K562 (cell line): ENCODE data around the gene CNNM4. TPM values are rescaled to one million over a fixed set of nuclear protein-coding genes. Genes with fewer than 3 reads are reported as not detected.

Source experiments
- ARID2 ChIP-seq: fragments of 450-650 bp; IDR thresholded peaks from 2 replicates; pipeline ENCODE4 v1.6.1; 2017; ENCODE audit warnings: antibody characterized with exemption, mild to moderate bottlenecking
- EP300 ChIP-seq: IDR thresholded peaks from 2 replicates; pipeline ENCODE4 v1.6.1; 2012; ENCODE audit warnings: low read length, improper control_type of control experiment
- FOS ChIP-seq: IDR thresholded peaks from 3 replicates; pipeline ENCODE4 v1.6.1; 2011; ENCODE audit not compliant: insufficient read length; ENCODE audit errors: extremely low read depth
- ILF3 ChIP-seq: fragments of 450-650 bp; IDR thresholded peaks from 2 replicates; pipeline ENCODE4 v1.6.1; 2018; ENCODE audit warnings: antibody characterized with exemption, mild to moderate bottlenecking, moderate library complexity, borderline replicate concordance
- KHSRP ChIP-seq: fragments of 450-650 bp; IDR thresholded peaks from 2 replicates; pipeline ENCODE4 v1.6.1; 2017
- RAD21 ChIP-seq, 2 experiments: fragments of 250-450 bp in 1 of 2; fragments of 450-650 bp in 1 of 2; sonication (Bioruptor Pico) in 1 of 2; formaldehyde crosslinking in 1 of 2; IDR thresholded peaks in 1 of 2; conservative IDR thresholded peaks in 1 of 2; 2 replicates each; pipeline versions ENCODE4 v1.4.0 to v1.8.0; 2020 to 2022; ENCODE audit warnings: mild to moderate bottlenecking in 2 of 2, moderate library complexity in 1 of 2
- SNIP1 ChIP-seq: fragments of 450-650 bp; IDR thresholded peaks from 2 replicates; pipeline ENCODE4 v1.7.1; 2017; ENCODE audit warnings: low read depth, mild to moderate bottlenecking
- YY1 ChIP-seq, 3 experiments: IDR thresholded peaks; 2 replicates each; pipeline ENCODE4 v1.6.1; 2011; ENCODE audit warnings: low read length in 2 of 3, mild to moderate bottlenecking in 2 of 3, moderate library complexity in 2 of 3, borderline replicate concordance in 1 of 3, control low read depth in 1 of 3, low read depth in 1 of 3; ENCODE audit not compliant: insufficient read depth in 3 of 3, insufficient replicate concordance in 2 of 3, control insufficient read depth in 1 of 3, insufficient read length in 1 of 3; ENCODE audit errors: extremely low read depth in 1 of 3
- ZBTB49 ChIP-seq: sonication (generic); formaldehyde crosslinking; IDR thresholded peaks from 2 replicates; pipeline ENCODE4 v1.8.0; 2022; ENCODE audit warnings: missing genetic modification reagents, mild to moderate bottlenecking, borderline replicate concordance
- ZBTB5 ChIP-seq: fragments of 450-650 bp; IDR thresholded peaks from 2 replicates; pipeline ENCODE4 v1.6.1; 2017; ENCODE audit warnings: antibody characterized with exemption
- ZKSCAN8 ChIP-seq: fragments of 200-800 bp; sonication (Bioruptor generic); IDR thresholded peaks from 2 replicates; pipeline ENCODE4 v1.6.1; 2016; ENCODE audit warnings: missing genetic modification characterization, missing compliant biosample characterization
- ZNF395 ChIP-seq: fragments of 200-800 bp; sonication (Bioruptor generic); IDR thresholded peaks from 2 replicates; pipeline ENCODE4 v1.6.1; 2017; ENCODE audit warnings: missing genetic modification characterization, missing compliant biosample characterization
- ZNF444 ChIP-seq: fragments of 250-450 bp; sonication (Bioruptor Pico); IDR thresholded peaks from 2 replicates; pipeline ENCODE4 v1.4.0; 2020; ENCODE audit warnings: mild to moderate bottlenecking, moderate library complexity
- ZNF696 ChIP-seq: fragments of 250-450 bp; sonication (Bioruptor Pico); conservative IDR thresholded peaks from 2 replicates; pipeline ENCODE4 v1.4.0; 2020; ENCODE audit warnings: mild to moderate bottlenecking, moderate library complexity
- polyA plus RNA-seq, 8 experiments: library from polyadenylated mRNA; depleted of rRNA in 4 of 8; stranded (reverse) in 5 of 8; unstranded in 3 of 8; fragments of >200 nt; fragmentation: Nextera tagmentation in 2 of 8; fragmentation: Illumina TruSeq in 1 of 8; extraction: Ambion mirVana in 2 of 8; extraction: Trizol in 1 of 8; gene quantifications; 2 replicates each; pipeline versions ENCODE4 v1.2.1 to v1.2.3, GENCODE V29; 2011 to 2014; ENCODE audit warnings: inconsistent platforms in 1 of 8, missing spikeins in 1 of 8
- total RNA-seq, 7 experiments: library from RNA; depleted of rRNA in 6 of 7; stranded (reverse); fragments of >200 nt in 6 of 7; fragmentation: Illumina TruSeq in 2 of 7; extraction: Trizol in 2 of 7; gene quantifications; 2 replicates each; pipeline versions ENCODE4 v1.2.1 to v1.2.3, GENCODE V29; 2011 to 2021; ENCODE audit warnings: low replicate concordance in 1 of 7
- TF ChIP-seq, protein P1 (sequence below): fragments of 450-650 bp; conservative IDR thresholded peaks from 2 replicates; pipeline ENCODE4 v1.6.1; 2016; ENCODE audit warnings: missing genetic modification characterization, low read depth, mild to moderate bottlenecking, control low read depth, missing compliant biosample characterization
- TF ChIP-seq, protein P2 (sequence below): fragments of 450-650 bp; IDR thresholded peaks from 2 replicates; pipeline ENCODE4 v1.6.1; 2016; ENCODE audit warnings: borderline replicate concordance

Gene CNNM4
- total and polyA plus RNA-seq, 9 of the 15 experiments (the other 6 are each of a cell fraction or from before 2014, with no cell fraction given): 0.96 to 6.3 (median 2.8) TPM

DNA sequence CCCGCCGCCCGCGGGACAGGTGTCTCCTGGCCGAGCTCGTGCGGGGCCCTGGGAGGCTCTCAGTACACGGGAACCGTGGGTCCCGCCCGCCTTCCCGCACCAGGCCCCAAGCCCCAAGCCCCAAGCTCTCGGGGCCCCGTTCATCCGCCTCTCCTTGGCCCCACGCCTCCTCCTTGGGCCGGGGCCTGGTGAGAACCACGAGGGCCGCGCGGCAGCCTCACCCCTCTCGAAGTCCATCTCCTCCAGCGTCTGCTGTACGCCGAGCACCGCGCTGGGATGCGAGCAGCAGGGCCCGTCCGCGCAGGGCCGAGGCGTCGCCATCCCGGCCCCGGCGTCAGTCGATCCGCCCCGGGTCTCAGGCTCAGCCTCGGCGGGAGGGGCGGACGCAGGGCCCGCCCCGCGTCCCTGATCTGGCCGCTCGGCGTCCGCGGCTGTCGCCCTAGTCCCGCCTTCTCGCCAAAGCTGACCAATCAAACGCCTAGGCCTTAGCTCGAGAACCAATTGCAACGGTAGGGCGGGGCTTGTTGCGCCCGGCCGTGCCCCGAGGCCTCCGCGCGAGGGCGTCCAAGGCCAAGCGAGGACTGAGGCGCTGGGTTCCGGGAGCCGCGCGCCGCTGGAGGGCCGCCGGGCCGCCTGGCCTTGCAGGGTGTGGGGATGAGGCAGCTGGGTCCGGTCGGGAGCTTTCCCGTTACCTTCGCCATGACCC, 97.1 kb downstream of the CNNM4 start, which contains the start of gene ANKRD39 (continued):
- peak; percentile 99 for TF ChIP-seq RAD21 (CRISPR knock-in tag; conservative IDR thresholded peaks at IDR 0.05 in 1 of 2, IDR thresholded peaks at IDR 0.05 in 1 of 2)
- no peak for TF ChIP-seq ZKSCAN8 (CRISPR knock-in tag)
- TF ChIP-seq ARID2: peak; percentile 83
- no peak for TF ChIP-seq ZBTB49 (CRISPR knock-in tag)
- TF ChIP-seq, protein P1, sequence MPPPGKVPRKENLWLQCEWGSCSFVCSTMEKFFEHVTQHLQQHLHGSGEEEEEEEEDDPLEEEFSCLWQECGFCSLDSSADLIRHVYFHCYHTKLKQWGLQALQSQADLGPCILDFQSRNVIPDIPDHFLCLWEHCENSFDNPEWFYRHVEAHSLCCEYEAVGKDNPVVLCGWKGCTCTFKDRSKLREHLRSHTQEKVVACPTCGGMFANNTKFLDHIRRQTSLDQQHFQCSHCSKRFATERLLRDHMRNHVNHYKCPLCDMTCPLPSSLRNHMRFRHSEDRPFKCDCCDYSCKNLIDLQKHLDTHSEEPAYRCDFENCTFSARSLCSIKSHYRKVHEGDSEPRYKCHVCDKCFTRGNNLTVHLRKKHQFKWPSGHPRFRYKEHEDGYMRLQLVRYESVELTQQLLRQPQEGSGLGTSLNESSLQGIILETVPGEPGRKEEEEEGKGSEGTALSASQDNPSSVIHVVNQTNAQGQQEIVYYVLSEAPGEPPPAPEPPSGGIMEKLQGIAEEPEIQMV (tag): no peak
- no peak for TF ChIP-seq ZNF444 (CRISPR knock-in tag)
- no peak for TF ChIP-seq SNIP1
- peak; percentile 99 for TF ChIP-seq FOS
- TF ChIP-seq ZNF696 (CRISPR knock-in tag): no peak
- no peak for TF ChIP-seq KHSRP
- peak; percentile 10 to 84 (median 81) for TF ChIP-seq YY1 (IDR thresholded peaks at IDR 0.05; ENCODE audit: borderline replicate concordance in 1 of 3, control insufficient read depth in 1 of 3, extremely low read depth in 1 of 3, insufficient read depth in 3 of 3, insufficient read length in 1 of 3, insufficient replicate concordance in 2 of 3, low read depth in 1 of 3, low read length in 2 of 3)
- no peak; the same call in none of the 2 replicates for TF ChIP-seq ZNF395 (CRISPR knock-in tag)
- TF ChIP-seq, protein P2, sequence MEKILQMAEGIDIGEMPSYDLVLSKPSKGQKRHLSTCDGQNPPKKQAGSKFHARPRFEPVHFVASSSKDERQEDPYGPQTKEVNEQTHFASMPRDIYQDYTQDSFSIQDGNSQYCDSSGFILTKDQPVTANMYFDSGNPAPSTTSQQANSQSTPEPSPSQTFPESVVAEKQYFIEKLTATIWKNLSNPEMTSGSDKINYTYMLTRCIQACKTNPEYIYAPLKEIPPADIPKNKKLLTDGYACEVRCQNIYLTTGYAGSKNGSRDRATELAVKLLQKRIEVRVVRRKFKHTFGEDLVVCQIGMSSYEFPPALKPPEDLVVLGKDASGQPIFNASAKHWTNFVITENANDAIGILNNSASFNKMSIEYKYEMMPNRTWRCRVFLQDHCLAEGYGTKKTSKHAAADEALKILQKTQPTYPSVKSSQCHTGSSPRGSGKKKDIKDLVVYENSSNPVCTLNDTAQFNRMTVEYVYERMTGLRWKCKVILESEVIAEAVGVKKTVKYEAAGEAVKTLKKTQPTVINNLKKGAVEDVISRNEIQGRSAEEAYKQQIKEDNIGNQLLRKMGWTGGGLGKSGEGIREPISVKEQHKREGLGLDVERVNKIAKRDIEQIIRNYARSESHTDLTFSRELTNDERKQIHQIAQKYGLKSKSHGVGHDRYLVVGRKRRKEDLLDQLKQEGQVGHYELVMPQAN: peak; percentile 28; the same call in 1 of the 2 replicates
- no peak for TF ChIP-seq ZBTB5
- TF ChIP-seq ILF3: no peak
- TF ChIP-seq EP300: no peak
